ENCODE data around the gene AVEN. TPM values are rescaled to one million over a fixed set of nuclear protein-coding genes. Genes with fewer than 3 reads are reported as not detected.

The AVEN gene
- polyA plus RNA-seq, 5 donors, result 13.9 to 20.0 (median 14.9) TPM

DNA sequence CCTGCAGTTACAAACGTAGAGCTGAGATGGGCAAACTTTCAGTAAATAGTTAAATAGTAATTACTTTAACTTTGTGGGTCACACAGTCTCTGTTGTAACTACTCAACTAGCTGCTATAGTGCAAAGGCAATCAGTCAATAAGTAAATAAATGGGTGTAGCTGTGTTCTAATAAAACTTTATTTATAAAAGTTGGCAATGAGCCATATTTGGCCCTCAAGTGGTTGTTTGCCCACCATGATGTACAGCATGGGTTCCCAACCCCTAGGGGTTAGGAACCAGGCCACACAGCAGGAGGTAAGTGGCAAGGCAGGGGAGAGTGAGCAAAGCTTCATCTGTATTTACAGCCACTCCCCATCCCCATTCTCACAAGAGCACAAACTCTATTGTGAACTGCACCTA is 115.6 kb downstream of the AVEN start:
- no peak for DNase-seq

DNA sequence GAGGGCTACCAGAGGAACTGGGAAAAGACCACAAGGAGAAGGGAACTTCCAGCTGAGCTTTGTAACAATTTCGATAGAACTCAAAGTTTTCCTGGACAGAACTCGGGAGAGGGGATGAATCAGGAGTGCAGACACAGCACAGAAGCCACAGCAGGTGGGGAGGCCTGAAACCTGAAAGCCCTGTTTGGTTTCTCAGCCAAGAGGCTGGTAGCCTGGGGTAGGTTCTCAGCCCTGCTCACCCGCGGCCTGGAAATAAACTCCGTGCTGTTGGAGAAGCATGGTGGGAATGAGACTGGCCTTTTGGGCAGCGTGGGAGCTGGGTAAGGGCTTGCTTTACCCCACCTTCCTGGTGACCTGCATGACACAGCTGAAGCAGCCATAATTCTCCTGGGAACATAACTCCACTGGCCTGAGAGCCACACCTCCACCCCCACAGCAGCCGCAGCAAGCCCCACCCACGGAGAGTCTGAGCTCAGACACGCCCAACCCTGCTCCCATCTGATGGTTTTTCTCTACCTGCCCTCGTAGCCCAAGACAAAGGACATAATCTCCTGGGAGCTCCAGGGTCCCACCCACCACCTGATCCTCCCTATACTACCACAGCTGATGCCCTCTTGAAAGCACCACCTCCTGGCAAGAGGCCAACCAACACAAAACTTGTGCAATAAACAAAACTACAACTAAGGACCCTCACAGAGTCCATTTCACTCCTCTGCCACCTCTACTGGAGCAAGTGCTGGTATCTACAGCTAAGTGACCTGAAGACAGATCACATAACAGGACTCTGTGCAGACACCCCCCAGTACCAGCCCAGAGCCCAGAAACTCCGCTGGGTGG is 123.2 kb downstream of the AVEN start:
- DNase-seq, result no peak

DNA sequence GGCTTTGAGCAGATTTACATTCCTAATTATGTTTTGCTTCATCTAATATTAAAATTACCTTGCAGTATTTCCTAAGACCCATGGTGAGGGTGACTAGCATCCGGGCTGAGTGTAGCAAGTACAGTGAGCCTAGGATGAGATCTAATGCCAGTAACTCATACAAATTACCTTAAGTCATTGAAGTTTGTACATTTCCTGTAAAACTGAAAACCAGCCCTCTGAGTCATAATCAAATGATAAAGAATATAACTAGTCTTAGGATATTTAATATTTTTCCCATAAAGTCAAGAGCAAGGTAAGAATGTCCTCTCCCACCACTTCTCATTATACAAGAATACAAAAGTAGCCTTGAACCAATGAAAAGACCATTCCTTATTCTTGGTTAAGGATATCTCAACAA is 125.5 kb downstream of the AVEN start:
- no peak for DNase-seq

DNA sequence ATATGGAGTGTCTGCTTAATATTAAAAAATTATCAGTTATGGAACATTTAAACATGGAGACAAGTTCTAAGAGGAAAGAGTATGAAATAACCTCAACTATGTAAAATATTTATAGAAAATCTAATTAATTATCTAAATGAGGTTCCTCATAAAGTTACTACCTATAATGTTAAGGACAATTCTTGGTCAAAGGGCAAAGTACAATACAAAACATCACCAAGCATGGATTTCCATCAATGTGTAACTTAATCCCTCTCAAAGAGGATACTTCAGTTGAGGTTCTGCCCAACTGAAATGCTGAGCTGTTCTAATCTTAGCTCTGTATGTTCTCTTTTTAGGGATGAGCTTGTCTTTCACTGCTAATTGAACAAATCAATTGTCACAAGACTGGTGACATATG is 126.7 kb downstream of the AVEN start:
- no peak for DNase-seq

DNA sequence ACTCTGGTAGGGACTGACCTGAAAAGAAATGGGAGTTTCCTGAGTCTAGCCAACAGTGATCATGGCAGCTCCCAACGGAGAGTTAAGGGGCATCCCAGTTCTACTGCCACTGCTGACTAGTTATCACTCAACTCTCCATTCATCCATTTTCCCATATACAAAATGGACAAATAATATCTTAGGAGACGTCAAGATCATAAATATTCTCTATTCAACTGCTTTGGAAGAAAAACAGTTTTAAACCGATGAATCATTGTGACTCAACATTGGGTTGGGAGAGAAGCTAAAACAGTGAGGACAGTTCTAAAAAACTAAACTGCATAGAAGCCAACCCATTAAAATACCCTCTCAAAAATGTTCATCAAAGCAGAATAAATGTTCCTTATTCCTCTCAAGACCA is 128.3 kb downstream of the AVEN start:
- DNase-seq, result no peak

DNA sequence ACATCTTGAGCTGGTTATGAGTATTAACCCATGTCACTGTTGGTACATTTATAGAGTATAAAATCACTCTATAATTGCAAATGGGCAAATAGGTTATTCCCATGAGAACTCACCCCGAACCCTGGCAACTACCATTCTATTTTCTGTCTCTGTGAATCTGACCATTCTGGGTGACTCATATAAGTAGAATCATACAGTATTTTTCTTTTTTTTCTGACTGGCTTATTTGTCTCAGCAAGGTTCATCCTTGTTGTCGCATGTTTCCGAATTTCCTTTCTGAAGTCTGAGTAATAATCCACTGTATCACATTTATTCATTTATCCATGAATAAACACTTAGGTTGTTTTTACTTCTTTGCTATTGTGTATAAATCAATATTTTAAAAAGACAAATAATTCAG is 130.6 kb downstream of the AVEN start:
- DNase-seq, result no peak

DNA sequence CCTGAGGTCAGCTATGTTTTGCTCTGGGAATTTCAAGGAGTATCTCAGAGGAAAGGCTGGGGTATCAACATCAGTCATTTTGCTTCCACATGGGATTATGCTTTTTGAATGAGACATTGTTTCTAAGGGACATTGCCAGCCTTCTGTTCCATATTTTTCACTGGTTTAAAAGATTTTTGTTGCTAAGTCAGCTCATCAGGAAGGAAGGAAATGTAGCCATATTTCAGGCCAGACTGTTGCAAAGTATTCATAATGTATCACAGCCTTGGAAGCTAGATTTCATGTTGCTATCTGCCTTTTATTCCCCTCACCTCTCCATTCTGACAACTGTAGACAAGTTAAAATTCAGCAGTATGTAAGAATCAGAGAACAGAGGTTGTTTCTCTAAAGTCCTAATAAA is 131.7 kb downstream of the AVEN start:
- DNase-seq, result peak in 1 of 2 donors; percentile 5

DNA sequence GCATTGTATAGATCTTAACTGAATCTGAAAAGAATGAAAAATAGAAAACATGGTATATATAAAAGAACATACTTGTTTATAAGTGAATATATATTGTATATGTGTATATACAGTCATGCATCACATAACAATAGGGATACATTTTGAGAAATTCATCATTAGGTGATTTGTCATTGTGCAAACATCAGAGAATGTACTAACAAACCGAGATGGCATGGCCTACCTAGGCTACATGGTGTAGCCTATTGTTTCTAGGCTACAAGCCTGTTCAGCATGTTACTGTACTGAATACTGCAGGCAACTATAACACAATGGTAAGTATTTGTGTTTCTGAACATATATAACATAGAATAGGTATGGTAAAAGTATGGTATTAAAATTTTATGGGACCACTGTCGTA is 135.3 kb downstream of the AVEN start:
- no peak for DNase-seq

DNA sequence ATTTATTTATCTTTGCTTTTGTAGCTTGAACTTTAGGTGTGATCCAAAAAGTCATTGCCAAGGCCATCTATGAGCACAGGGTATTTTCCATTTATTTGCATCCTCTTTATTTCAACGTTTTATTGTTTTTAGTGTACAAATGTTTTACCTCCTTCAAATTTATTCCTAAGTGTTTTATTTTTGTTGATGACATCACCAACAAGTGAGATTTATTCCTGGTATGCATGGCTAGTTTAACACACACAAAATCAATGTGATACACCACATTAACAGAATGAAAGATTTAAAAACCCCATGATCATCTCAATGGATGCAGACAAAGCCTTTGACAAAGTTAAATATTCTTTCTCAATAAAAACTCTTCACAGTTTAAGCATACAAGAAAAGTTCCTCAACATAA is 137.0 kb downstream of the AVEN start:
- DNase-seq, result no peak

DNA sequence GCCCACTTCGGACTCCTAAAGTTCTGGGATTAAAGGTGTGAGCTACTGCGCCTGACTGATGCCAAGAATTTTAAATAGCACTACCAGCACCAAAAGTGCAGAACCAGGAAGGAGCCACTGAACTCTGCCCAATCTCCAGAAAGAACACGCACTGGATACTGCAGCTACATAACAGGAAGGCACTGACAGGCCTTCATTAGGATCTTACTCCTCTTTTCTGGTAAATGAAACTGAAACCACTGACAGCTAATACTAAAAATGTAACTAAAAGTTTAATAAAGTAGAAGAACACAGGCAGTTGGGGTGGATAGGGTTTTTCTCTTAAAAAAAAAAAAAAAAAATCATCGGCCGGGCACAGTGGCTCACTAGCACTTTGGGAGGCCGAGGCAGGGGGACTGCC is 144.8 kb downstream of the AVEN start:
- no peak for DNase-seq

DNA sequence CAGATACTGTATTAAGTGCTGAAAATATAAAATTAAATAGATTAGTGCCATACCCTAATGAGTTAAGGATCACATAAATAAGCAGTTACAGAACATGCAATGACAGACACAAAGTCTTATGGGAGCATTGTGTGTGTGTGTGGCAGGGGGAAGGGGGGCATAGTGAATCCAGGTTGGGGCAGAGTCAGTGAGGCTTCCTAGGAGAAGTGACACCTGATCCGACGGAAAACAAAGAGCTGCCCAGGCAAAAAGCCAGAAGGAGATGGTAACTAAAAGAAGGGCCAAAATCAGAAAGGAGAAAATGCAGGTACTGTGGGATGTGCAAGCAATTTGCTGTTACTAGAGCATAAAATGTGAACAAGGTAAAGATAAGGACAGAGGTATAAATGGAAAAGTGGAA is 150.8 kb downstream of the AVEN start:
- no peak for DNase-seq

DNA sequence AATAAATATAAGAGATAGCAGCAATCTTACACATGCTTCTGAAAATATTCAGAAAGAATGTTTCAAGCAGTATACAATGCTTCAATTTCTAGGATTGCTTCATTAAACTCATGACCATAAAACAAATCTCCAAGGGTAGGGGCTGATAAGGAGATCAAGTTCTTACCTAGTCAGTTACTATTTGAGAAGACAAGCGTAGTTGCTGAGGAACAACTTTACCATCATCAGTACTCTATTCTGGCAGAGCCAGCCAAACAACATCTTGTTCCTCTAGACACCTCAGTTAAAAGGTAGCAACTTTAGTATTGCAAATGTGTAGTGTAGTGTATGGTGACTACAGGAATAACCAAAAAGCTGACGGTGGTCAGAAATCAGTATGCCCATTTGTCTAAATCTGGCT is 156.1 kb downstream of the AVEN start:
- no peak for DNase-seq

DNA sequence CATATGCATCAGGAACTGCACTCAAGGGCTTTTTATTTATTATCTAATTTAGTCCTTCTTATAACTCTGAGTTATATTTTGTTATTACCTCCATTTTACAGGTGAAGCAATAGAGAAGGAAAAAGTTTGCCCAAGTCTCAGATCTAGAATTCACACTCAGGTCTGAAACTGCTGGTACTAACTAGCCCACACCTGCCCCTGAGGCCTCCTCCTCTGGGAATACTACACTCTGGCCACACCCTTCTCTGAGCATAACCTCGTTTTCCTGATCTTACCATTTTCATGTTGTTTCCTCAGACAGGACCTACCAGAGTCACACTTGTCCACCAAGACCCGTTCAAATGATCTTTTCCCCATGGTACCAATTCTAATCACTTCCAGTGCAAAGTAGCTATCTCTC is 164.8 kb downstream of the AVEN start:
- DNase-seq, result no peak

DNA sequence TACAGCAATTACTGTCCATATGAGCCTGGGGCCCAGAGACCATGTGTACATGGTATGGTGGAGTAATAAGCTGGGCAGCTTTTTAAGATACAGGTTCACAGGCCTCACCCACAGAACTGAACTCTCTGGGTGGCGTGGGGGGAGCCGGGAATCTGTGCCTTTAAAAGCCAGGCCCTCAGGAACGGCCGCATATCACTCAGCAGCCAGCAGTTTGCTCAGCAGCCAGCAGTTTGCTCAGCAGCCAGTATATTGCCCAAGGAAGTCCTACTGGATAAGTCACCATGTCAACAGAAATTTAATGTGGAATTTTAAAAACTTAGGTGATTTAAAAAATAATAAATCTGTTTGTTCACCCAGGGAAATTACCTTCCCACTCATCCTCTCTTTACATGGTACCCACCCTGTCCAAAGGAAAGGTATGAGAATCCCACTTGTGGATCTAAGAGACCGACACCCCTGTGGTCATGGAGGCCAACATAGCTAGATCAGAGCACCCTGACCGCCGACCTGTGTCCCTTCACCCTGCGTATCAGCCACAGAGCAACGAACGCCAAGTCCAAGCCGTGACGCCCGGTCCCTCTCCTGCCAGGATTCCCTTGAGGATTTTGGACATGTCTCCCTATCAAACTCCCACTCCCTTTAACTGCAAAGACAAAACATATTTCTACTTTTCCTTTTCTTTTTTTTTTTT is 166.4 kb downstream of the AVEN start:
- no peak for DNase-seq

DNA sequence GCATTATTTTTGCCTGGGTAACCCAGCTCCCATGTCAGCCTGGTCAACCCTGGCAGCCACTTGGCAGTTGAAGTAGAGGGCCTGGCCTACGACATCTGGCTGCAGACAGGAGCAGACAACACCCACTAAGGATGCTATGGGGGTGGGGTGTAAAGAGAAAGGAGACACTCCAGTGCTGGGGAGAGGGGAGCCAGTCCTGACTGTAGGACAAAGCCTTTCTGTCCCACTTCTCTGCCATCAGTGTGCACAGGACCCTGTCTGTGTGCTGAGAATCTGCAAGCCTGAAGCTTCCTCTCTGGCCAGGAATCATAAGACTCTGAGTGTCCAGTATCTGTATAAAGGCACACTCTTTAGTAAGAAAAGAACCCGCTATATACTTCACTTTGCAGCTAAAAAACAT is 167.0 kb downstream of the AVEN start:
- no peak for DNase-seq

DNA sequence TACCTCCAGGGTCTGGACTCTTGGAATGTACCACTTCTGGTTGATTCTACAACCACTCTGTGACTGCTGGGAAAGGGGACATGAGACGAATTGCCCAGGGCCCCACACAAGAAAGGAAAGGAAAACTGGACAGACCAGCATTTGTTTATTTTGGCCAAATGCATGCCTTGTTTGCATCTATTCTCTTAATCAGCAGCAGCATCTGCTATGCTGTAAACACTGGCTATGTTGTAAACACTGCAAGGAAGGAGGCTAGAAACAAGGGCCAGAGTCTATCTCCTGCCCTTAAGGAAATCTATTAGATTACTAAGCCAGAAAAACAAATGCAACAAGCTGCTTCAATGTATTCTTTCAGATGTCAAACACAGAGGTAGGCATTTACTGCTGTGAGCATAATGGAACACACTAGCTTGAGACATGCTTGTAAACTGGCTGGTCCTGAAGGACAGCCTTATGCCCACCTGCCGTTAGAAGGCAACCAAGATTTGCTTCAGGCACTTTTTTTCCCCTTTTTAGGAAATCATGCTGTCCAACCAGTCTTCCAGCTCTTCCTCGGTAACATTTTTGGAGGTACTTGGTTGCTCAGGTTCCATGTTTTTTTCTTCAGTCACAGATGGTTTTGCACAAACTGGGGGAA is 172.8 kb downstream of the AVEN start:
- peak in 1 of 2 donors; percentile 8 for DNase-seq

DNA sequence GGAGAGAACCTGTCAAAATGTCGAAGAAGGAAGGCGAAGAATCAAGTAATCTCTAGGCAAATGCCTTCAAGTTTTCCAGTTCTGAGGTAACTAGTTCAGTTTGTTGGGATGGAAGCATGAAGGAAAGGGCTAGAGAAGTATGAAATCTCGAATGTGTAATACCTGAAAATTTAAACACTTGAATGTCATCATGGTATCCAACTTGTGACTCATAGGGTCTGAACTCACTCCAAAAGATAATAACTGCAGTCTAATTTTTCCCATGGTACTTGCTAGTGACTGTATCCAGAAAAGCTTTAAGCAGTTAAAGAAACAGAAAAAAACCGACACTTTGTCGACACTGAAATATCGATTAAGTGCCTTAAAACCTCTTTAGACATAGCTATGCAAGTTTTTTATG is 173.6 kb downstream of the AVEN start:
- no peak for DNase-seq

DNA sequence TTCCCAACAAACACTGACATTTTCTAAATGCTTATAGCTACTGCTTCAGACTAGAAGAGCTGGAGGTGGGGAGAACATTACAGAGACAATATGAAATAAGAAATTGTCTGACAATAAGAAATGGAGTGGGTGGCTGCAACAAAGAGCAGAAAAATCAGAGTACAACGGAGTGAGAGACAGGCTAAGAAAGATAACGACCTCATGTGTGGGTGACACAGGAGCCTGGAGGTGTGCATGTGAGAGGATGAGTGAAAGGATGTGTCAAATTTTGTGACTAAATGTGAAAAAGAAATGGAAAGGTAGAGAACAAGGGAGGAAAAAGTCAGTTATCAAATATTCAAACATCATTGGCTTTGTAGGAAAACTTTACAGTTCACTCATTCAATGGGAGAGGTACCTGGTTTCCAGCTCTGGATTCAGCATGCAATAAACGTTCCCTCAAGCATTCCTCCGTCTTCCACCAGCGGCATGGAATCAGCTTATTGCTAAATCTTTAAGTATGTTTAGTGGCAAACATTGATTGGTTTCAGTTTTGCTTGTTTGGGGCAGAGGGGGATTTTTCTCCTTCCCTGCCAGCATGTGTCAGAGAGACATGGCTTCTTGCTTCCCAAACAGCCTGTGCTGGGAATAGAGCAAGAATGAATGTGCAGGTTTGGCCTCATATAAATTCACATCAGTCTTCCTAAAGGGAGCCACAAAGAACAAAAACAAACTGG is 174.5 kb downstream of the AVEN start:
- no peak for DNase-seq

DNA sequence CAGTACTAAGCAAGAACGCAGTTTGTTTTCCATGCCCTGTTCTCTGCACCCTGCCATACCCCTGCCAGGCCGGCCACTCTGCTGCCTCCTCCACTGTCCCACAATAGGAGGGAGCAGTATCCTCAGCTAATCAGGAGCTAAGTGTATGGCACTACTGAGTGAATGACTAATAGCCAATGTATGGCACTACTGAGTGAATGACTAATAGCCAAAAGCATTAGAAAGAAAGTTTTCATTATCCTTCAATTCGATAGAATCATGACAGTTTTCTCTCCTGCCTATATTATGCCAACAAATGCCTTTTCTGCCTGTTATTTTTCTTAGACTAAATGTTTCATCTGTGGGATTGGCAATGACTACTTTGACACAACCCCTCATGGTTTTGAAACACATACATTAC is 178.2 kb downstream of the AVEN start:
- no peak for DNase-seq

DNA sequence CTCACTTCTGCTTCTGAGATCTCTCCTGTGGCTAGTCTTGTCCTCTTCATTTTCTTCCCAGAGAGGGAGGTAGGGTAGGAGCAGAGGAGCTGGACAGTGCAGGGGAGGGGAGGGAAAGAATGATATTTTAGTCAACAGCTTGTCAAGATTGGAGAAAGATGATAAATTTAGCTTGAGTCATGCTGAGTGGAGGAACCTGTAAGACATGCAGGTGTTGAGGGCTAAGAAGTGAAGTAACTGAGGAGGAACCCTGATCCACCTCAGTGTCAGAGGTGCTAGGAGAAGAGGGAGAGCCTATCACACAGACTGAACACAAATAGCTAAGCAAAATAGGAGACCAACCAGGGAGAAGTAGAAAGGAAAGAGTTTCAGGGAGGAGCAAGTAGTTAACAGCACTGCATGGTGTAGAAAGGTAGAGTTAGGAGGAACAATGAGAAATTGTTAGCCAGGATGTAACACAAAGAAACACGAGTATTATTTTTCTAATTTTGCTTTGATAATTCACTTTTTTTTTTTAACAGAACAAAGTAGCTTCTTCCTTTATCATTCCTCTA is 178.9 kb downstream of the AVEN start:
- DNase-seq, result no peak

DNA sequence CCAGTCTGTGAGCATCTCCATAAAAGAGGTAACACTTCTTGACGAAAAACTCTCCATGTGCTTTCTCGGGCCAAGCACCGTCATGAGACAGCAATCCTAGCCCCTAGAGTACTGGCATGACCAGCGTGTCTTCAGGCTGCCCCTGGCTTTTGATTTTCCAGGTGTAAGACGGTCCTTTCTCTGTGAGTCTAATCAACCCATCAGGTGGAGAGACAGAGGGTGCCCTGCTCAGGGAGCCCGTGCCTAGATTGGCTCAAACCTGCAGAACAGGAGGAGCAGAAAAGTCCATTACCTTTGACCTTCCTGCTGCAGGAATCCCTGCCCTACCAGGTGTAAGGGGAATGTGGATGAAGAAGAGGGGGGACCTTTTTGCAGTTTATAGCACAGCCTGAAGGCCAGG is 180.2 kb downstream of the AVEN start:
- DNase-seq, result no peak

DNA sequence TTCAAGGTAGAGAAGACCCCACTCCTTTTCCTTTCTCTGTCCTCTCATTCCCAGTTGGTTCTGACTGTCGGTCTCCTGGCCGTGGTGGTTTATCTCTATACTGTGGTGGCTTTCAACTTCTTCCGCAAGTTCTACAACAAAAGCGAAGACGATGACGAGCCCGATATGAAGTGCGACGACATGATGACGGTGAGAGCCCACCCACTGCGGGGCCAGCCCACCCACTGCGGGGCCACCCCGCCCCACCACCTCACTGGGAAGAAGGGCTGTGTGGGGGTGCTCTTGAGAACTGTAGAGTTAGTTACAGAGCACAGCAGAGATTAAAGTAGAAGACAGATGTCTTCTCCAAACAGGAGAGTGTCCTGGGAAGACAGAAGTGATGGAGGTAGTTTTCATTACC is 181.3 kb downstream of the AVEN start:
- no peak for DNase-seq

All from right lung (tissue), 5 donors.